K562 (cell line): ENCODE data around the gene ZCCHC3. TPM values are rescaled to one million over a fixed set of nuclear protein-coding genes. Genes with fewer than 3 reads are reported as not detected.
A peak's percentile ranks its signal among the peaks of the same experiment; 100 is the strongest.

ENCODE experiments used
- FOXP1 ChIP-seq: sonication (generic); formaldehyde crosslinking; IDR thresholded peaks from 2 replicates; pipeline ENCODE4 v1.8.0; 2022; ENCODE audit warnings: mild to moderate bottlenecking, missing genetic modification reagents
- HDGF ChIP-seq: fragments of 450-650 bp; IDR thresholded peaks from 2 replicates; pipeline ENCODE4 v1.6.1; 2016
- NR3C1 ChIP-seq: sonication (generic); formaldehyde crosslinking; IDR thresholded peaks from 2 replicates; pipeline ENCODE4 v1.8.1; 2022; ENCODE audit warnings: missing genetic modification reagents
- POLR2A ChIP-seq: fragments of 450-650 bp; conservative IDR thresholded peaks from 2 replicates; pipeline ENCODE4 v1.6.1; 2016
- PTRF ChIP-seq: fragments of 450-650 bp; IDR thresholded peaks from 2 replicates; pipeline ENCODE4 v1.6.1; 2016; ENCODE audit warnings: mild to moderate bottlenecking, missing genetic modification characterization, missing compliant biosample characterization
- SRSF9 ChIP-seq: fragments of 200-400 bp; formaldehyde crosslinking; IDR thresholded peaks from 2 replicates; pipeline ENCODE4 v1.6.1; 2017; ENCODE audit warnings: low read depth, low read length, borderline replicate concordance
- TCF3 ChIP-seq: sonication (generic); formaldehyde crosslinking; IDR thresholded peaks from 2 replicates; pipeline ENCODE4 v1.4.0; 2020; ENCODE audit warnings: mild to moderate bottlenecking, missing genetic modification reagents
- TEAD1 ChIP-seq, 2 experiments: fragments of 450-650 bp in 1 of 2; sonication (generic) in 1 of 2; formaldehyde crosslinking; IDR thresholded peaks; 2 replicates each; pipeline versions ENCODE4 v1.4.0 to v1.8.0; 2020 to 2022; ENCODE audit warnings: mild to moderate bottlenecking in 2 of 2, missing genetic modification reagents in 1 of 2
- TOE1 ChIP-seq, 2 experiments: fragments of 450-650 bp in 1 of 2; sonication (generic) in 1 of 2; formaldehyde crosslinking in 1 of 2; IDR thresholded peaks; 2 replicates each; pipeline versions ENCODE4 v1.7.1 to v1.8.0; 2016 to 2022; ENCODE audit warnings: borderline replicate concordance in 2 of 2, mild to moderate bottlenecking in 2 of 2, antibody characterized with exemption in 1 of 2, inconsistent platforms in 1 of 2, low read depth in 1 of 2, missing genetic modification reagents in 1 of 2, moderate library complexity in 1 of 2
- ZNF263 ChIP-seq: sonication (generic); formaldehyde crosslinking; IDR thresholded peaks from 2 replicates; pipeline ENCODE4 v1.8.0; 2022; ENCODE audit warnings: mild to moderate bottlenecking, missing genetic modification reagents, borderline replicate concordance
- ZNF57 ChIP-seq: fragments of 450-650 bp; formaldehyde crosslinking; IDR thresholded peaks from 2 replicates; pipeline ENCODE4 v1.4.0; 2020; ENCODE audit warnings: mild to moderate bottlenecking, moderate library complexity
- ZNF76 ChIP-seq: fragments of 250-450 bp; sonication (Bioruptor Pico); IDR thresholded peaks from 2 replicates; pipeline ENCODE4 v1.4.0; 2020; ENCODE audit warnings: mild to moderate bottlenecking, moderate library complexity, borderline replicate concordance
- polyA plus RNA-seq, 8 experiments: library from polyadenylated mRNA; depleted of rRNA in 4 of 8; stranded (reverse) in 5 of 8; unstranded in 3 of 8; fragments of >200 nt; fragmentation: Nextera tagmentation in 2 of 8; fragmentation: Illumina TruSeq in 1 of 8; extraction: Ambion mirVana in 2 of 8; extraction: Trizol in 1 of 8; gene quantifications; 2 replicates each; pipeline versions ENCODE4 v1.2.1 to v1.2.3, GENCODE V29; 2011 to 2014; ENCODE audit warnings: inconsistent platforms in 1 of 8, missing spikeins in 1 of 8
- total RNA-seq, 7 experiments: library from RNA; depleted of rRNA in 6 of 7; stranded (reverse); fragments of >200 nt in 6 of 7; fragmentation: Illumina TruSeq in 2 of 7; extraction: Trizol in 2 of 7; gene quantifications; 2 replicates each; pipeline versions ENCODE4 v1.2.1 to v1.2.3, GENCODE V29; 2011 to 2021; ENCODE audit warnings: low replicate concordance in 1 of 7
- TF ChIP-seq, protein P1 (sequence below), 2 experiments: IDR thresholded peaks; 2 replicates each; pipeline ENCODE4 v1.6.1; 2011; ENCODE audit warnings: borderline replicate concordance in 1 of 2, control low read depth in 1 of 2, low read depth in 1 of 2, low read length in 1 of 2, mild to moderate bottlenecking in 1 of 2, mixed read lengths in 1 of 2, moderate library complexity in 1 of 2; ENCODE audit not compliant: insufficient read depth in 1 of 2, insufficient read length in 1 of 2, poor library complexity in 1 of 2, severe bottlenecking in 1 of 2; ENCODE audit errors: extremely low read depth in 1 of 2
- TF ChIP-seq, protein P2 (sequence below), 2 experiments: fragments of 450-650 bp; IDR thresholded peaks; 2 replicates each; pipeline ENCODE4 v1.6.1; 2018; ENCODE audit warnings: mild to moderate bottlenecking in 2 of 2, low read depth in 1 of 2; ENCODE audit not compliant: partially characterized antibody in 2 of 2
- TF ChIP-seq, protein P3 (sequence below): fragments of 250-450 bp; sonication (Bioruptor Pico); IDR thresholded peaks from 2 replicates; pipeline ENCODE4 v1.5.0; 2022; ENCODE audit warnings: mild to moderate bottlenecking
- TF ChIP-seq, protein P4 (sequence below): fragments of 450-650 bp; formaldehyde crosslinking; IDR thresholded peaks from 2 replicates; pipeline ENCODE4 v1.4.0; 2020; ENCODE audit warnings: mild to moderate bottlenecking, moderate library complexity

The ZCCHC3 gene
- total and polyA plus RNA-seq, 9 of the 15 experiments (the other 6 are each of a cell fraction or from before 2014, with no cell fraction given): 2.8 to 23.3 (median 16.5) TPM

DNA sequence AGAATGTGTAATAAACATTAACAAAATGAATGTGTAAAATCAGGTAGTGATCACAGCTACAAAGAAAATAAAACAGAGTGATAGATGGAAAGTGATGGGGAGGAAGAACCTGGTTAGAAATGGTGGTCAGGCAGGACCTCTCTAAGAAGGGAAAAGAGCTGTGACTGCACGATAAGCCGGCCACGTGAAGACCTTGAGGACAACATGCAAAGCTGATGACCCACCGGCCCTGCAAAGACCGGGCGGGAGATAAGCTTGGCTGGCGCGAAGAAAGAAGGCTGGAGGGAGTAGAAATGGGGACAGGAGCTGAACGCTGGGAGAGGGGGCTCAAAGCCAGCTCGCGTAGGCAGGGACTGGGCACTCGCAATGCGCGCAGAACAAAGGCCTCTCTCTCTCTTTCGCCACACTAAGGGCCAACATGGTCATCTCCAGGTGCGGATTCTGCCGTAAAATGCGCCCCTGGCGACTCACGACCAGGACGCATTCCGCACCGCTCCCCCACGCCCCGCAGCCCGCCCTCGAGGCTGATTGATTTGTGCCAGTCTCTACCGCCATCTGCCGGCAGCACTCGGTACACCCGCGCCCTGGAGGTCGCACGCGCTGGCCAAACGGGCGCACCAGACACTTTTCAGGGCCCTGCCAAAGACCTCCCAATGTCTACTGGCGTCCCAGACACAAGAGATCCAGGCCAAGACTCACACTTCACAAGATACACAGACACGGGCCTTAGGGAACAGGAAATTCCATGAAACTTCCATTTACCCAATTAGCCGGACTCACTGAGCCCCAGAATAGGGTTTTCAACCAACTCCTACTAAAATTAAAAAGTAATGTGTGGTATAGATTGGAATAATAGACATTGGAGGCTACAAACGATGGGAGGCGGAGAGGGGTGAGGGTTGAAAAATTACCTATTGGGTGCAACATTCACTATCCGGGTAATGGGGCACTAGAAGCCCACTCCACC lies 30.5 kb upstream of the ZCCHC3 start (continued):
- TF ChIP-seq, protein P1, sequence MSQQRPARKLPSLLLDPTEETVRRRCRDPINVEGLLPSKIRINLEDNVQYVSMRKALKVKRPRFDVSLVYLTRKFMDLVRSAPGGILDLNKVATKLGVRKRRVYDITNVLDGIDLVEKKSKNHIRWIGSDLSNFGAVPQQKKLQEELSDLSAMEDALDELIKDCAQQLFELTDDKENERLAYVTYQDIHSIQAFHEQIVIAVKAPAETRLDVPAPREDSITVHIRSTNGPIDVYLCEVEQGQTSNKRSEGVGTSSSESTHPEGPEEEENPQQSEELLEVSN (IDR thresholded peaks at IDR 0.05; ENCODE audit: borderline replicate concordance in 1 of 2, extremely low read depth in 1 of 2, insufficient read depth in 1 of 2, insufficient read length in 1 of 2, low read depth in 1 of 2, low read length in 1 of 2, poor library complexity in 1 of 2, severe bottlenecking in 1 of 2): peak; percentile 97 to 98
- TF ChIP-seq NR3C1 (CRISPR knock-in tag) (peak; percentile 83), TCF3 (CRISPR knock-in tag) (peak; percentile 81), TEAD1 (CRISPR knock-in tag; IDR thresholded peaks at IDR 0.05) (peak; percentile 49 to 98; a peak in 3 of 4 replicates), POLR2A (peak; percentile 68), PTRF (tag) (0 out of 2 replicates have a peak, but pooled peaks have one; percentile 39), TOE1 (IDR thresholded peaks at IDR 0.05; ENCODE audit: borderline replicate concordance) (peak; percentile 71), TOE1 (CRISPR knock-in tag; IDR thresholded peaks at IDR 0.05; ENCODE audit: borderline replicate concordance, low read depth) (peak; percentile 28; the same call in 1 of the 2 replicates), FOXP1 (CRISPR knock-in tag) (peak; percentile 99), HDGF (no peak), ZNF263 (CRISPR knock-in tag) (peak; percentile 78; the same call in 1 of the 2 replicates), ZNF57 (CRISPR knock-in tag) (no peak), SRSF9 (no peak), ZNF76 (CRISPR knock-in tag) (no peak)
- TF ChIP-seq, protein P2, sequence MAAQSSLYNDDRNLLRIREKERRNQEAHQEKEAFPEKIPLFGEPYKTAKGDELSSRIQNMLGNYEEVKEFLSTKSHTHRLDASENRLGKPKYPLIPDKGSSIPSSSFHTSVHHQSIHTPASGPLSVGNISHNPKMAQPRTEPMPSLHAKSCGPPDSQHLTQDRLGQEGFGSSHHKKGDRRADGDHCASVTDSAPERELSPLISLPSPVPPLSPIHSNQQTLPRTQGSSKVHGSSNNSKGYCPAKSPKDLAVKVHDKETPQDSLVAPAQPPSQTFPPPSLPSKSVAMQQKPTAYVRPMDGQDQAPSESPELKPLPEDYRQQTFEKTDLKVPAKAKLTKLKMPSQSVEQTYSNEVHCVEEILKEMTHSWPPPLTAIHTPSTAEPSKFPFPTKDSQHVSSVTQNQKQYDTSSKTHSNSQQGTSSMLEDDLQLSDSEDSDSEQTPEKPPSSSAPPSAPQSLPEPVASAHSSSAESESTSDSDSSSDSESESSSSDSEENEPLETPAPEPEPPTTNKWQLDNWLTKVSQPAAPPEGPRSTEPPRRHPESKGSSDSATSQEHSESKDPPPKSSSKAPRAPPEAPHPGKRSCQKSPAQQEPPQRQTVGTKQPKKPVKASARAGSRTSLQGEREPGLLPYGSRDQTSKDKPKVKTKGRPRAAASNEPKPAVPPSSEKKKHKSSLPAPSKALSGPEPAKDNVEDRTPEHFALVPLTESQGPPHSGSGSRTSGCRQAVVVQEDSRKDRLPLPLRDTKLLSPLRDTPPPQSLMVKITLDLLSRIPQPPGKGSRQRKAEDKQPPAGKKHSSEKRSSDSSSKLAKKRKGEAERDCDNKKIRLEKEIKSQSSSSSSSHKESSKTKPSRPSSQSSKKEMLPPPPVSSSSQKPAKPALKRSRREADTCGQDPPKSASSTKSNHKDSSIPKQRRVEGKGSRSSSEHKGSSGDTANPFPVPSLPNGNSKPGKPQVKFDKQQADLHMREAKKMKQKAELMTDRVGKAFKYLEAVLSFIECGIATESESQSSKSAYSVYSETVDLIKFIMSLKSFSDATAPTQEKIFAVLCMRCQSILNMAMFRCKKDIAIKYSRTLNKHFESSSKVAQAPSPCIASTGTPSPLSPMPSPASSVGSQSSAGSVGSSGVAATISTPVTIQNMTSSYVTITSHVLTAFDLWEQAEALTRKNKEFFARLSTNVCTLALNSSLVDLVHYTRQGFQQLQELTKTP (IDR thresholded peaks at IDR 0.05; ENCODE audit: low read depth in 1 of 2, partially characterized antibody in 2 of 2): peak; percentile 67 to 85
- TF ChIP-seq, protein P3, sequence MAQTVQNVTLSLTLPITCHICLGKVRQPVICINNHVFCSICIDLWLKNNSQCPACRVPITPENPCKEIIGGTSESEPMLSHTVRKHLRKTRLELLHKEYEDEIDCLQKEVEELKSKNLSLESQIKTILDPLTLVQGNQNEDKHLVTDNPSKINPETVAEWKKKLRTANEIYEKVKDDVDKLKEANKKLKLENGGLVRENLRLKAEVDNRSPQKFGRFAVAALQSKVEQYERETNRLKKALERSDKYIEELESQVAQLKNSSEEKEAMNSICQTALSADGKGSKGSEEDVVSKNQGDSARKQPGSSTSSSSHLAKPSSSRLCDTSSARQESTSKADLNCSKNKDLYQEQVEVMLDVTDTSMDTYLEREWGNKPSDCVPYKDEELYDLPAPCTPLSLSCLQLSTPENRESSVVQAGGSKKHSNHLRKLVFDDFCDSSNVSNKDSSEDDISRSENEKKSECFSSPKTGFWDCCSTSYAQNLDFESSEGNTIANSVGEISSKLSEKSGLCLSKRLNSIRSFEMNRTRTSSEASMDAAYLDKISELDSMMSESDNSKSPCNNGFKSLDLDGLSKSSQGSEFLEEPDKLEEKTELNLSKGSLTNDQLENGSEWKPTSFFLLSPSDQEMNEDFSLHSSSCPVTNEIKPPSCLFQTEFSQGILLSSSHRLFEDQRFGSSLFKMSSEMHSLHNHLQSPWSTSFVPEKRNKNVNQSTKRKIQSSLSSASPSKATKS (CRISPR knock-in tag): no peak
- TF ChIP-seq, protein P4, sequence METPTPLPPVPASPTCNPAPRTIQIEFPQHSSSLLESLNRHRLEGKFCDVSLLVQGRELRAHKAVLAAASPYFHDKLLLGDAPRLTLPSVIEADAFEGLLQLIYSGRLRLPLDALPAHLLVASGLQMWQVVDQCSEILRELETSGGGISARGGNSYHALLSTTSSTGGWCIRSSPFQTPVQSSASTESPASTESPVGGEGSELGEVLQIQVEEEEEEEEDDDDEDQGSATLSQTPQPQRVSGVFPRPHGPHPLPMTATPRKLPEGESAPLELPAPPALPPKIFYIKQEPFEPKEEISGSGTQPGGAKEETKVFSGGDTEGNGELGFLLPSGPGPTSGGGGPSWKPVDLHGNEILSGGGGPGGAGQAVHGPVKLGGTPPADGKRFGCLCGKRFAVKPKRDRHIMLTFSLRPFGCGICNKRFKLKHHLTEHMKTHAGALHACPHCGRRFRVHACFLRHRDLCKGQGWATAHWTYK (CRISPR knock-in tag): peak; percentile 38; the same call in 1 of the 2 replicates
